ENCODE data around the gene TMEM242.

Gene TMEM242

DNA sequence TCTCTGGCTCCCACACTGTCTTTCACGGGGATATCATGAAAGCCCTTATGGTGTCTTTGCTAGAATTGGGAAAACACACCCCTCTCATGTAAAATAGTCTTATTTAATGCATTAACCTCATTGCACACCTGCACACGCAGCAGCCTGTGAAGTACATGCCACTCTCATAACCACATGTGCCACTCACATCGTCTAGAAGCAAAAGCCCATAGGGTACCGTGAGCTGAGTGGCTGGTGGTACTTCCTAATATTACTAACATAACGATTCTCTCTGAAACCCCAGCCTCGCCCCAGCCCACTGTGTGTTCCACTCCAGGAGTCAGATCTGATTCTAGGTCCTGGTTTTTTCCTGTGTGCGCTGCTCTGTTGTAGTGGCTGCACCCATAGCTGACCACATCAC, 9.5 kb upstream of the TMEM242 start:
- H3K4me2 ChIP-seq (ENCODE audit: low read depth, low read length, poor library complexity, severe bottlenecking) = no peak overlapping the region
- H3F3A ChIP-seq (ENCODE audit: low read depth) = no peaks in the 10 kb centered on the region
- TF ChIP-seq, protein P1, sequence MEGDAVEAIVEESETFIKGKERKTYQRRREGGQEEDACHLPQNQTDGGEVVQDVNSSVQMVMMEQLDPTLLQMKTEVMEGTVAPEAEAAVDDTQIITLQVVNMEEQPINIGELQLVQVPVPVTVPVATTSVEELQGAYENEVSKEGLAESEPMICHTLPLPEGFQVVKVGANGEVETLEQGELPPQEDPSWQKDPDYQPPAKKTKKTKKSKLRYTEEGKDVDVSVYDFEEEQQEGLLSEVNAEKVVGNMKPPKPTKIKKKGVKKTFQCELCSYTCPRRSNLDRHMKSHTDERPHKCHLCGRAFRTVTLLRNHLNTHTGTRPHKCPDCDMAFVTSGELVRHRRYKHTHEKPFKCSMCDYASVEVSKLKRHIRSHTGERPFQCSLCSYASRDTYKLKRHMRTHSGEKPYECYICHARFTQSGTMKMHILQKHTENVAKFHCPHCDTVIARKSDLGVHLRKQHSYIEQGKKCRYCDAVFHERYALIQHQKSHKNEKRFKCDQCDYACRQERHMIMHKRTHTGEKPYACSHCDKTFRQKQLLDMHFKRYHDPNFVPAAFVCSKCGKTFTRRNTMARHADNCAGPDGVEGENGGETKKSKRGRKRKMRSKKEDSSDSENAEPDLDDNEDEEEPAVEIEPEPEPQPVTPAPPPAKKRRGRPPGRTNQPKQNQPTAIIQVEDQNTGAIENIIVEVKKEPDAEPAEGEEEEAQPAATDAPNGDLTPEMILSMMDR (conservative IDR thresholded peaks at IDR 0.05; ENCODE audit: low read length) = no peak
- TF ChIP-seq EZH2phosphoT487 (IDR thresholded peaks at IDR 0.05; ENCODE audit: borderline replicate concordance) = no peak
- no peaks in the 10 kb centered on the region for H3K36me3 ChIP-seq (ENCODE audit: insufficient read depth, low read length)
- no peak overlapping the region for H3K4me3 ChIP-seq (ENCODE audit: low read length, poor library complexity, severe bottlenecking)
- no peaks in the 10 kb centered on the region for H3K79me2 ChIP-seq (ENCODE audit: insufficient read depth, low read length)
- no peaks in the 10 kb centered on the region for H4K20me1 ChIP-seq (ENCODE audit: insufficient read depth, low read length, poor library complexity, severe bottlenecking)
- no peak overlapping the region for H2AFZ ChIP-seq (ENCODE audit: low read length)
- H3K27me3 ChIP-seq (ENCODE audit: insufficient read depth, low read length, poor library complexity, severe bottlenecking) = peaks cover 4% of the 10 kb centered on the region
- H3K9ac ChIP-seq (ENCODE audit: low read depth, low read length, poor library complexity, severe bottlenecking) = no peak overlapping the region
- H3K9me2 ChIP-seq (replicated peaks; ENCODE audit: low read depth, low read length) = no peaks in the 10 kb centered on the region
- H3K4me1 ChIP-seq (ENCODE audit: insufficient read depth, low read length, poor library complexity, severe bottlenecking) = peaks cover 5% of the 10 kb centered on the region
- no peaks in the 10 kb centered on the region for H3K9me3 ChIP-seq (ENCODE audit: insufficient read depth, low read depth, low read length)

DNA sequence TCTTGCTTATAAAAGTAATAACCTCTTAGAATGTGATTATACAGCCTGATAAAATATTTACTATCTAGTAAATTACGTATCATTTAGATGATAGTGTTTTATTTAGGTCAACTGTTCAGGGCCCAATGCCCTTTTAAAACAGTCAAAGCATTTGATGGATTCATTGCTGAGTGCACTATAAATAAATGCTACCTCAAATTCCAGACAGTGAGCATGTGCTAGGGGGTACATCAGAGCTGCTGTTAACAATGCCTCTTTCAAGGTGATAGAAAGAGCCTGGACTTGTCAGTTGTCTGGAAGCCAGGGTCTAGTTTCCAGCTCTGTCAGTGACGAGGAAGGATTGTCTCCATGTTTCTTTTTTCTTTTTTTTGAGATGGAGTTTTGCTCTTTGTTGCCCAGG, 7.5 kb upstream of the TMEM242 start:
- no peak overlapping the region for H2AFZ ChIP-seq (ENCODE audit: low read length)
- no peaks in the 10 kb centered on the region for H3K9me3 ChIP-seq (ENCODE audit: insufficient read depth, low read depth, low read length)
- no peaks in the 10 kb centered on the region for H3K79me2 ChIP-seq (ENCODE audit: insufficient read depth, low read length)
- H3K4me3 ChIP-seq (ENCODE audit: low read length, poor library complexity, severe bottlenecking) = no peak overlapping the region
- H3K9me2 ChIP-seq (replicated peaks; ENCODE audit: low read depth, low read length) = no peaks in the 10 kb centered on the region
- H4K20me1 ChIP-seq (ENCODE audit: insufficient read depth, low read length, poor library complexity, severe bottlenecking) = no peaks in the 10 kb centered on the region
- no peaks in the 10 kb centered on the region for H3F3A ChIP-seq (ENCODE audit: low read depth)
- TF ChIP-seq EZH2phosphoT487 (IDR thresholded peaks at IDR 0.05; ENCODE audit: borderline replicate concordance) = no peak
- H3K4me1 ChIP-seq (ENCODE audit: insufficient read depth, low read length, poor library complexity, severe bottlenecking) = peaks cover 5% of the 10 kb centered on the region
- H3K36me3 ChIP-seq (ENCODE audit: insufficient read depth, low read length) = no peaks in the 10 kb centered on the region
- peaks cover 4% of the 10 kb centered on the region for H3K27me3 ChIP-seq (ENCODE audit: insufficient read depth, low read length, poor library complexity, severe bottlenecking)
- no peak overlapping the region for H3K4me2 ChIP-seq (ENCODE audit: low read depth, low read length, poor library complexity, severe bottlenecking)
- no peak overlapping the region for H3K9ac ChIP-seq (ENCODE audit: low read depth, low read length, poor library complexity, severe bottlenecking)

DNA sequence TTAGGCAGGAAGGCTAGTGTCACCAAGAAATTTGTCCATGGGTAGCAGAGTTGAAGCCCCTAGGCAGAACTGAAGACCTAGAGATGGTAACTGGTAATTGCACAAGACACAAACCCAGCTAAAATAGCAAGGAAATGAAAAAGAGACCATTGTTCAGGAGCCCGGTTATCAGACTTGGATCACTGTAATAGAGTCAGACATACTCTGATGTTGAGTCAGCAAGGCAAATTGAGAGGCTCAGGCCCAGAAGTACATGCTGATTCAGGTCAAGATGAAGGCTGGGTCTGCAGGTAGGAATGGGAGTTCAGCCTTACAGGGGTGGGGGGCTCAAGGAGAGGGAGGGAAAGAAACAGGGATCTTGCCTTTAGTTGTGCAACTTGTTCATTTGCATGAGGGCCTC, 6.5 kb upstream of the TMEM242 start:
- no peak for TF ChIP-seq EZH2phosphoT487 (IDR thresholded peaks at IDR 0.05; ENCODE audit: borderline replicate concordance)
- TF ChIP-seq, protein P1 (conservative IDR thresholded peaks at IDR 0.05; ENCODE audit: low read length) = no peak
- no peak overlapping the region for H3K4me2 ChIP-seq (ENCODE audit: low read depth, low read length, poor library complexity, severe bottlenecking)

DNA sequence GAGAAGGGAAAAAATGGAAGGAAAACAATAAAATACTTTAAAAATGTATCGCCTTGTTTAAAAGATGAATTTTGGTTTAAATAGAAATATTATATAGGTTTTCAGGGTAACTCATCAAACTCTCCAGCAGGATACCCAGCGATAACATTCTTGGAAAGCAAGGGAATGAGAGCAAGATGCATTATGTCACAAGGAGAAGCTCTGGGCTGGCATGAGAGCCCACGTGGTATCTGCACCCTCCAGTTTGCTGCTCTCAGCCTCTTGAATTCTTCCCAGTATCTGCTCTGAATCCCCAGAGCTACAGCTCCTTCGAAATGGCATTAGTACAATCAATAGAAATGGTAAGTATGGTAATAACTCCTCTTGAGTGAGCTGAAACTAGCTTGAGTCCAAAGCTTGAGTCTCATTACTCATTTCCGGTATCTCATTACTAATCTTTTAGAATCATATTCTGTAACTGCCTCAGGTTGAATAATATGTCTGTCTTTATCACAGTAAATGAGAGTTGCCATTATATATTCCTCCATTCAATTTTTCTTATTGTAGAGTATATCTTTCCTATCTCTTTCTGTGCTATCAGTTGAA, 4.9 kb upstream of the TMEM242 start:
- Histone ChIP-seq H3K4me2 (ENCODE audit: low read depth, low read length, poor library complexity, severe bottlenecking) (peak overlapping the region; percentile 29), H3K79me2 (ENCODE audit: insufficient read depth, low read length) (peaks cover under 1% of the 10 kb centered on the region; the same call in 1 of the 2 replicates), H3K4me1 (ENCODE audit: insufficient read depth, low read length, poor library complexity, severe bottlenecking) (peaks cover 8% of the 10 kb centered on the region), H4K20me1 (ENCODE audit: insufficient read depth, low read length, poor library complexity, severe bottlenecking) (no peaks in the 10 kb centered on the region), H3K4me3 (ENCODE audit: low read length, poor library complexity, severe bottlenecking) (no peak overlapping the region), H3K9ac (ENCODE audit: low read depth, low read length, poor library complexity, severe bottlenecking) (no peak overlapping the region), H2AFZ (ENCODE audit: low read length) (peak overlapping the region; percentile 56; the same call in 1 of the 2 replicates), H3K9me3 (ENCODE audit: insufficient read depth, low read depth, low read length) (no peaks in the 10 kb centered on the region), H3F3A (ENCODE audit: low read depth) (no peaks in the 10 kb centered on the region), H3K9me2 (replicated peaks; ENCODE audit: low read depth, low read length) (no peaks in the 10 kb centered on the region), H3K27me3 (ENCODE audit: insufficient read depth, low read length, poor library complexity, severe bottlenecking) (peaks cover 4% of the 10 kb centered on the region), H3K36me3 (ENCODE audit: insufficient read depth, low read length) (no peaks in the 10 kb centered on the region)
- TF ChIP-seq, protein P1 (conservative IDR thresholded peaks at IDR 0.05; ENCODE audit: low read length) = no peak
- TF ChIP-seq EZH2phosphoT487 (IDR thresholded peaks at IDR 0.05; ENCODE audit: borderline replicate concordance) = no peak

More for the DNA sequence above, 6.5 kb upstream of the TMEM242 start:
- H3K9ac ChIP-seq (ENCODE audit: low read depth, low read length, poor library complexity, severe bottlenecking) = no peak overlapping the region
- no peaks in the 10 kb centered on the region for H3K36me3 ChIP-seq (ENCODE audit: insufficient read depth, low read length)
- peaks cover 4% of the 10 kb centered on the region for H3K27me3 ChIP-seq (ENCODE audit: insufficient read depth, low read length, poor library complexity, severe bottlenecking)
- no peaks in the 10 kb centered on the region for H3F3A ChIP-seq (ENCODE audit: low read depth)
- no peaks in the 10 kb centered on the region for H4K20me1 ChIP-seq (ENCODE audit: insufficient read depth, low read length, poor library complexity, severe bottlenecking)
- H3K4me1 ChIP-seq (ENCODE audit: insufficient read depth, low read length, poor library complexity, severe bottlenecking) = peaks cover 5% of the 10 kb centered on the region
- no peaks in the 10 kb centered on the region for H3K9me2 ChIP-seq (replicated peaks; ENCODE audit: low read depth, low read length)
- no peaks in the 10 kb centered on the region for H3K9me3 ChIP-seq (ENCODE audit: insufficient read depth, low read depth, low read length)
- H2AFZ ChIP-seq (ENCODE audit: low read length) = no peak overlapping the region
- no peak overlapping the region for H3K4me3 ChIP-seq (ENCODE audit: low read length, poor library complexity, severe bottlenecking)
- H3K79me2 ChIP-seq (ENCODE audit: insufficient read depth, low read length) = no peaks in the 10 kb centered on the region

All from Loucy (cell line).